Measurements from ENCODE around the gene IQCK.

- TF ChIP-seq ELK4 (IDR thresholded peaks at IDR 0.05; ENCODE audit: borderline replicate concordance, low read depth, low read length) (no peak), ZNF623 (tag by site-specific recombination; IDR thresholded peaks at IDR 0.05) (no peak), CTCF (tag by site-specific recombination; IDR thresholded peaks at IDR 0.05) (no peak), SP2 (tag by site-specific recombination; IDR thresholded peaks at IDR 0.05) (no peak)
Observed at GRCh38 chr16:19829844-19830692, 112.0 kb downstream of the IQCK start.

Measured in HEK293 (cell line).